Measurements from ENCODE around the gene RBP5.

Gene RBP5, protein sequence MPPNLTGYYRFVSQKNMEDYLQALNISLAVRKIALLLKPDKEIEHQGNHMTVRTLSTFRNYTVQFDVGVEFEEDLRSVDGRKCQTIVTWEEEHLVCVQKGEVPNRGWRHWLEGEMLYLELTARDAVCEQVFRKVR

DNA sequence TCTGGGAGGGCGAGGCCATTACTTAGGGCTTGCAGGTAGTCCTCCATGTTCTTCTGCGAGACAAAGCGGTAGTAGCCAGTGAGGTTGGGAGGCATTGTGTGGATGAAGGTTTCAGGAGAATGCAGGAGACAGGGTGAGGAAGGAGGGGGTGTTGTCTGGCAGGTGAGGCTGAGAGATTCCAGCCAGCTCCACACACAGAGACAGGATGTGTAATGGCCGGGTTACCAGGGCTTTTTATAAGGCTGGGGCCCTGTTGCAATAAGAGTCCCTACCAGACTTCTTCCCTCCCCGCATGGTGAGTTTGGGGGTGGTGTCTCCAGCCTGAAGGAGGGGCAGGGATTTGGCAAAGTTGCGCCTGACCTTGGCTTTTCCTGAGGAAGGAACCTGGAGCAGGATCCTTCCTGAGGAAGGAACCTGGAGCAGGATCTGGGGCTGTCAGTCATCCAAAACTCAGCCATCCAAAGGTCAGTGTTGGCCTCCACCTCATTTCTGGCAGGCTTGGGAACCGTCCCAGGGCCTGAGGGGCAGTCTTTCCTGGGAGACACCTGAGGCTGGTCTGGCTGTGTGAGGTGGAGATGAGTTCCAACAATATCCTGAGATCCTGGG is at the start of gene RBP5:
TSS of gene RBP5 (minus strand) at position 209 of the 606 bp plus-strand sequence. CDS start at position 95, 114 bp downstream.
- no peak for DNase-seq

DNA sequence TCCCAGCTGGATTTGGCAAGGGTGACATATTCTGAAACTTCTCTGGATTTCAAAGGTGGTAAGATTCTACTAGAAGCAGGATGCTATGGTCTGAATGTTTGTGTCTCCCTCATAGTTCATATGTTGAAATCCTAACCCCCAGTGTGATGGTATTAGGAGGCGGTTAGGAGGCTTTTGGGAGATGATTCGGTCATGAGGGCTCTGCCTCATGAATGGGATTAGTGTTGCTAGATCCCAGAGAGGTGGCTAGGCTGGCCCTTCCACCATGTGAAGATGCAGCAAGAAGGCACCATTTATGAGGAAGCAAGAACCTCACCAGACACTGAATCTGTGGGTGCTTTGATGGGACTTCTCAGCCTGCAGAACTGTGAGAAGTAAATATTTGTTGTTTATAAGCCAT is 49.8 kb upstream of the RBP5 start:
- DNase-seq = no peak

DNA sequence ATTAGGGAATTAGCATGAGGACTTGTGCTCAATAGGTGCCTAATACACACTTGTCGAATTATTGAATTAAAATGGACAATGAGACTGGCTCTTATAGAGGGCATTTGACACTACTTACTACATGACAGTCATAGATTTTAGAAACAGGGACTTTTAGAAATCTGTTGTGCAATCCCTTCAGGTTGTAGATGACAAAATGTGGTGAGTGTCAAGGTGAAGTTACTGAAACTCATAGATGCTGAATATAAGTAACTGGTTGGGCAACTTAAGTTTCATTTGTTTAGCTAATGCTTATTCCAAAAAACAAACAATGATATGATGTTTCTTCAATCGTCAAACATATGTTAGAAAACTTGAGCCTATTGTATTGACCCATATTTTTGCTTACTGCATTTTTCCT is 47.9 kb upstream of the RBP5 start:
- no peak for DNase-seq

DNA sequence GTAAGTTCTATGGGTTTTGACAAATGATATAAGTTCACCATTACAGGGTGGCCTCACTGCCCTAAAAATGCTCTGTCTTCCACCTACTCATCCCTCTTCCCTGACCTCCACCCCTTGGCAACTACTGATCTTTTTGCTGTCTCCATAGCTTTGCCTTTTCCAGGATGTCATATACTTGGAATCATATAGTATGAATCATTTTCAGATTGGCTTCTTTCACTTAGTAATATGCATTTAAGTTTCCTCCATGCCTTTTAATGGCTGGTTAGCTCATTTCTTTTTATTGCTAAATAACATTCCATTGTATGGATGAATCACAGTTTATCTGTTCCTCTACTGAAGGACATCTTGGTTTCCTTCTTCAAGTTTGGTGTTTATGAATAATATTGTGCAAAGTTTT is 46.8 kb upstream of the RBP5 start:
- no peak for DNase-seq

DNA sequence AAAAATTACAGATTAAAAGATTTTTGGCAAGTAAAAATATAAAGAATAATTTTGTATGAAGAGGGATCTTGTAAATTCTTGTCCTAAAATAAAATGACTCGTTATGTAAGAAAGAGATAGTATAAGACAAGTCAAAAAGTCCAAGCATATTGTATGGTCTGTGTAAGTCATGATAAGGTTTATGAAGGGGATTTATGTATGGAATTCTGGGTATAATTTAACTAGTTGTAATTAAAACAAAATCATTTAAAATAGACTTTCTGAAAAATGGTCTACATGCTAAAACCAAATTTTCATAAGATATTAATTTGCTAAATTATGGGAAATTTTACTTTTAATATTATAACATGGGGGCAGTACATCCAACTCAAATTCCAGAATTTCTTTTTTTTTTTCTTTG is 43.2 kb upstream of the RBP5 start:
- no peak for DNase-seq

DNA sequence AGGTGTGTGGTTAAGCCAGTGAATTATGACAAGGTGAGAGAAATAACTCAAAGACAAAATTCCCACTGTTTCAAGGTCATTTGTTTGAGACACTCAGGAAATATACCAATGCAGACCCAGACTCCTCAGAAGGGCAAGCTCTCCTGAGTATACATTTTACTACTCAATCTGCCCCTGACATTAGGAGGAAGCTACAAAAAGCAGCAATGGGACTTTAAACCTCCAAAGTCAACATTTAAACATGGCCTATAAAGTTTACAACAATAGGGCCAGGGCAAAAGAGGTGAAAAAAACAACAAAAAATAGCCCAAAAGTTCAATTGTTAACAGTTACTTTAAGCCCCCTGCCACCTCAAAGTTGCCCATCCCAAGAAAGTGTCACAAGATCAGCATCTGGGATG is 41.3 kb upstream of the RBP5 start:
- DNase-seq = no peak

DNA sequence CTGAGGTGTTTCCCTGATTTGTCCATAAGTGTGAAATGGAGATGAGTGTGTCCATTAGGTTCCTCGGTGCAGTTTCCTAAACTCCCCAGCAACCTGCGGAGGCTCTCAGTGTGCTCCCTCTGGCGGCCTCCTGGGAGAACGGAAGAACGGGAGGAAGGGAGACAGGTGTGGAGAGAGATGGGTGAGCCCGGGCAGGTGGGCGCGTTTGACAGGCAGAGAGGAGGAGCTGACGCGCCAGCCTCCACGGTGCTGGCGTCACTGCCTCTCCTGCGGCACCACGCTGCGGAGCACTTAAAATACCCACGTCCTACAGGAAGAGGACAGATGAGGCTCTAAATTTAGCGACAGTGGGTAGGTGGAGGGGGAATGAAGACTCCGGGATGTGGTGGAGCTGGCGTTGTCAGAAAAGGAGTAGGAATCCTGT is 34.0 kb upstream of the RBP5 start:
- peak; percentile 24 to 62 for DNase-seq

DNA sequence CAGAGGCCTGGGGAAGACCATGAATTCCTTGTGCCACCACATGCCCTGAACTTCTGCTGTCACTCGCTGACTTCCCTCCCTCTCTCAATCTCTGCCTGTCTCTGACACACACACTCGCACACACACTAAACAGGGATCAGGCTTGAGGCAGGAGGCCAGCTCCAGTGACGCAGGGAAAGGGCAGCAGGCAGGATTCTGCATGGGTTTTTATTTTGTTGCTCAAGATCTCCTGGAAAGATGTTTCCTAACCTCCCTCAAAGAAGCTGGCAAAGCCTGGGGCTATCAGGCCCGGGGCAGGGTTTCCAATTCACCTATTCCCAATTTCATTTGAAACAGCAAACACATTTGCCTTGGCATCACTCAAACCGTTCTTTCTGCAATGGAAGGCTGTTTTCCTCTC is 33.1 kb upstream of the RBP5 start:
- DNase-seq = no peak

DNA sequence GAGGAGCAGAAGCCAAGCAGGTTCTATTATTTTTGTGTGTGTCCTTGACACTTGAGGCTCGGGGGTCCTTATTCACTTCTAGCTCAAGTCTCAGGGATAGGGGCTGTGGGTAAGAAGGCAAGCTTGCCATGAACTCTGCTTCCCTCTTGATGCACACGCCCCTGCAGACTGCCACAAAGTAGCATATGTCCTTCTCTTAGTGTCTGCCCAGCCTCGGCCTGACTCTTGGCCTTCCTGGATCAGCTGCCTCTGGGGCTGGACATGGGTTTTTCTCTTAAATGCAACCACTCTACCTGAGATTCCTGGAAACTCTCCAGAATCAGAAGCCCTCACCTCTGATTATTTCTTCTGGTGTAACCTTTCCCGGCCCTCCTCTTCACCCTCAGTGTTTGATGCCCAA is 32.6 kb upstream of the RBP5 start:
- DNase-seq = no peak

DNA sequence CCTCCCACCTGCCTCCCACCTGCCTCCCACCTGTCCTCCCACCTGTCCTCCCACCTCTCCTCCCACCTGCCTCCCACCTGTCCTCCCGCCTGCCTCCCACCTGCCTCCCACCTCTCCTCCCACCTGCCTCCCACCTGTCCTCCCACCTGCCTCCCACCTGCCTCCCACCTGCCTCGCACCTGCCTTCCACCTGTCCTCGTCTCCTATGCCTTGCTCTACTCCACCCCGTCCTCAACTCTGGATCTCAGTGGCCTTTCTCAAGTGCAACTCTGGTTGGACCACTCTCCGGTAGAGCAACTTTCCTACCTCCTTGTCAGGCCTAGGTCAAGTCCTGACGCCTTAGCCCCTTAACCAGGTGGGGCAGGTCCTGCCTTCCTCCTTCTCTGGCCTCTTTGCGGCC is 31.5 kb upstream of the RBP5 start:
- DNase-seq = no peak

DNA sequence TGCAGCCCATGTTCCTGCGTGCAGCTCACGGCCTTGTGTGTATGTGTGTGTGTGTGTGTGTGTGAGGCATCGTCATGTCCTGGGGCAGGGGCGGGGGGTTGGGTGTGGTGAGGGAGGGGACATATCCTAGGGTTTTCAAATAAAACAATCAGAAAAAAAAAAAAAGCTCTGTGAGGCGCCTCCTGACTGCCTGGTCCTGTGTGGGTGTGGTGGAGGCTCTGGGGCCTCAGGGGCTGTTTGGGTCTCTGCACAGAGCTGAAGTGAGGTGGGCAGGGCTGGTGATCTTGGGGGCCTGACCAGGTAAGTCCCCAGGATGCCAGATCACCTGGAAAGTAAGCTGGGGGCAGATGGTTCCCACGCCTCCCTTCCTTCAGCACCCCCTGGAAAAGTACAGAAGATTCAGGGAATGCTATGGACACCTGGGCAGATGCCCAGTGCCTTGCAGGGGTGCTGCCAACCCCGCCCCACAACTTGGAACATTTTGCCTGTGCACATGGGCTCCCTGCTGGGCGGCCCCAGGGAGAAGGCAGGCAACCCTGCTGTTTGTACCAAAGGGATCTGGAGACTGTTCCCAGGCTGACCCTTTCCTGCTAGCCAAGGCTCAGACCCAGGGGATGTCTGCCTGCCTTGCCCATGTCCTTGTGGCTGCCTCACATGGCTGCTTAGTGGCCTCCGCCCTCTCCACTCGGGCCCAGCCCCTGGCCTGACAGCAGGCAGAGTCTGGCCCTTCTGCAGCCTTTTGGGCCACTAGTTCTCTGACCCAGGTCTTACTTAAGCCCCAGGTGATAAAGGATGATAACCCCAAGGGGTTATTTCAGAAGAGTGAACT is 30.3 kb upstream of the RBP5 start:
- DNase-seq = no peak

DNA sequence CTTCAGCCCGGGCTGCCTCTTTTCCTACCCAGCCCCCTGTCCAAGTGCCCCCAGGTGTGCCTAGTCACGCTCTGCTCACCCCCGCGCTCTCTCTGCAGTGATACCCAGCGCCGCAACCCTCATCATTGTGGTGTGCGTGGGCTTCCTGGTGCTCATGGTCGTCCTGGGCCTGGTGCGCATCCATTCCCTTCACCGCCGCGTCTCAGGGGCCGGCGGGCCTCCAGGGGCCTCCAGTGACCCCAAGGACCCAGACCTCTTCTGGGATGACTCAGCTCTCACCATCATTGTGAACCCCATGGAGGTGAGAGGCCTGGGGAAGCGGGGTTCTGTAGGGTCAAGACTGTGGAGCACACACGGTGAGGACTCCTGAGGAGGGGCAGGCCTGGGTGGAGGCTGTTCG is 28.7 kb upstream of the RBP5 start:
- DNase-seq = no peak

DNA sequence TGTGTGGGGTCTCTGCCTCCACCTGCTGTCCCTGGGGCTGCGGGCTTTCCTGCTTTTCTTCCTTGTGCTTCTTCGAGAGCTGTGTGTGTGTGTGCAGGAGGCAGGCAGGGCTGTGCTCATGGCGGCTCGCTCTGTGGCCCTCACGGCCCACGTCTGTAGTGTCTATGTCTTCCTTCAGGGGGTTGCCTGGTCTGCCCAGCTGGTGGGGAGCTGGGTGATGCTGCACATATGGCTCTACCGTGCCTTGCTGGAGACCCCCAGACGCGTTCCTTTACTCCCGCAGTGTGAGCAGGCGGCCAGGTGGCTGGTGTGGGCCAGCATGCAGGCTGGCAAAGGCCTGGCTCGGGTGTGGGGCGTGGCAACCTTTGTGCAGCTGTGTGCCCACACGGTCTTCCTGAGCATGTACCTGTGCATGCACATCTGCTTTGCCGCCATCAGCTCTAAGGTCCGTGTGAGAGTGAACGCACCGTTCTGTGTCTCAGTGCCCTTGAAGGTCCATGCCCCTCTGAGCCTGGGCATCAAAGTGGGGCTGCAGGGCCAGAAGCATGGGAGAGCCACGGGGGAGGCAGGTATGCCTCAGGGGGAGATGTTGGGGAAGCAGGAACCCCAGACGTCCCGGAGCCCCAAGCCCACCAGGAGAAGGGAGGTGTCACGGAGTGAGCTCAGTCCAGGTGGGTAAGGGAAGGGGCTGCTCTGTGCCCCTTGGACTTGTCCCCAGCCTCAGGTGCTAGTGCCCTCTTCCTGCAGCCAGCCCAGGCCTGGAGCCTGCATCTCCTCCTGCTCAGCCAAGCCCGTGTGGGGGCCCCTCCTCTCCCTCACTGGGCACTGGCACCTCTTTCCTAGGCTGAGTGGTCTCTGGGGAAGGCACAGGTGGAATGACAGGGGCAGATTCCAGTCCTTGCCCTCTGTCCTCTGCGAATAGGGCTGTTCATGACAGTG is 27.8 kb upstream of the RBP5 start:
- DNase-seq = no peak

DNA sequence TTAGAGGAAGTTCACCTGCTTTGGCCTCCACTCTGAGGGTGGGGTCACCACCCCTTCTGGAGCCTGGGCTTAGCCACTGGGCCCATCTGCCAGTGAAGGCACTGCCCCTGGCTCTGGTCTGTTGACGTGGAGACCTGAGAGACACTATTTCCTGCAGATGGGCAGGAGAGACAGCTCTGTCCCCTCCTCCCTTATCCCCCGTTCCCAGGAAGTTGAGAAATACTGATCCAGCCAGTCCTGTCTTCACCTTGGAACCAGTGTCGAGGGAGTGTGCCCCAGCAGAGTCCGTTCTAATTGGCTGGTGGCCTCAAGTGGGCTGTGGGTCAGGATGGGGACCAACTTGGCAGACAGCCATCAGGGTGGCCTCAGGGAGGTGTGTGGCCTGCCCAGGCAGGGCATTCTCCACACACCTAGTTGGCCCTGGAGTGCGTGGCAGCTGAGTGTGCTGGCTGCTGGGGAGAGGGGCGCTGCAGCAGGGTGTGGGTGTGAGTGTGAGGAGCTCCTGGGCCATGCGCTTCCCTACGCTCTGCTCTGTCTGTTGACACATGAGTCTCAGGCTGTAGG is 26.9 kb upstream of the RBP5 start:
- no peak for DNase-seq

DNA sequence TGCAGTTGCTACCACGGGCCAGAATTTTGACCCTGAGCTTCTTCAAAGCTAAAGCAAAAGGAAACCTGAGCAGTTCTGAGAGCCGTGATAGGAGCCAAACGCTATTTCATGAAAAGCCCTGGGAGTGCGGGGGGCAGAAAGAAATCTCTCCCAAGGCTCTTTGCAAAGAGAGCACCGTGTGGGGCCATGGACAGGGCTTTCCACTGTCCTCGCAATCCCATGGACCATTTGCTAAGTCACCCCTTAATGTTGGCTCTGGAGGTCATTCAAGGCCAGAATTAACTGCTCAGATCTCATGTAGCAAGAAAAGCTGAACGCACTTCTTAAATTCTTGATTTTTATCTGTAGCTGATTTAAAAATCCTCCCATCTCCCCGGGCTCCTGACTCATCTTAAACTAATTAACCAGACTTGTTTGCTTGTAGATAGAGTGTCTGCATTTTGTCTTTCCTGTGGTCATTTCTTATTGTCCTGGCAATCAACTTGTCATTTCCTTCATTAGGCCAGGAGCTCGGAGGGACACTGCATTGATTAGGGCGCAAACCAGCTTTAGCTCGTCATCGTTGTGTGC is 26.3 kb upstream of the RBP5 start:
- DNase-seq = no peak

DNA sequence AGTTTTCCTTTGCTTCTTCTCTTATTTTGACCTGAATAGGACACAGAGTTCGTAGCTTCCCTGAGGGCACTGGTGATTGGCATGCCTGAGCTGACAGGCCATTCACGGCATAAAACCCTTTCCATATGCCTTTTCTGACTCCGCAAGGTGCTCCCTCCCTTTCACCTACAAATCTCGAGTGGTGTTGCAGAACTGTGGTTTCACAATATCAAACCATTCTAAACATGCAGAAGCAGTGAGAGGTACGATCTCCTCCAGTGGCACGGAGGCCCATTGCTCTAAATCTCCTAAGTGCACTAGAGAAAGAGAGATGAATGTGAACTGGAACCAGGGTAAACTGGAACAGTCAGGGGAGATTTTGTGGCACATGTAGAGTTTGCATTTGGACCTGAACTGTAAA is 25.4 kb upstream of the RBP5 start:
- no peak for DNase-seq

DNA sequence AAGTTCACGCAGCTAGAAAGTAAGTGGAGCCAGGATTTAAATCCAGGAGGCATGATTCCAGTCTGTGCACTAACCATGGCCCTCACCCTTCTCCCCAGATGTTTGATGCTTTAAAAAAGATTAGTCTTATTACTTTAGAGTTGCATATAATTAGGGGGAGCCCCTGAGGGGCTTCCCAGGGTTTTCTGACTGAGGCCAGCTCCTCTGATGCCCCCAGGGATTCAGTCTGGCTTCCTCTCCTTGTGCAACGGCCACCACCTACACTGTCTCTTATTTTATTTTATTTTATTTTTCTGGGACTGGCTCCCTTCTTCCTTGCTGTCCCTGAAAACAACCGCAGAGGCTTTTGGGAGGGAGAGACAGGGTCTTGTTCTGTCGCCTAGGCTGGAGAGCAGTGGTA is 24.1 kb upstream of the RBP5 start:
- no peak for DNase-seq

DNA sequence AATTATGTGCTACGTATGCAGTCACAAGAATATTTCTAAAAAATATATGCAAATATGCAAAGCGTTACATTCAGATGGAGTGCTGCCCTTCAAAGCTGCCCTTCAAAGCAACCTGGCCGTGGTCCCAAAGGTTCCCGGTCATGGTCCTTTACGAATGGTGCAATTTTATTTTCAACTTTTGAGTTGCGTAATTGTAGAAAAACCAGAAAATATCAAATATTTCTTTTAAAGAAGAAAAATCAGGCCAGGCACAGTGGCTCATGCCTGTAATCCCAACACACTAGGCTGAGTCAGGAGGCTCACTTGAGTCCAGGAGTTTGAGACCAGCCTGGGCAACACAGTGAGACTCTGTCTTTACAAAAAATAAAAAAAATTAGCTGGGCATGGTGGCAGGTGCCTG is 22.8 kb upstream of the RBP5 start:
- no peak for DNase-seq

DNA sequence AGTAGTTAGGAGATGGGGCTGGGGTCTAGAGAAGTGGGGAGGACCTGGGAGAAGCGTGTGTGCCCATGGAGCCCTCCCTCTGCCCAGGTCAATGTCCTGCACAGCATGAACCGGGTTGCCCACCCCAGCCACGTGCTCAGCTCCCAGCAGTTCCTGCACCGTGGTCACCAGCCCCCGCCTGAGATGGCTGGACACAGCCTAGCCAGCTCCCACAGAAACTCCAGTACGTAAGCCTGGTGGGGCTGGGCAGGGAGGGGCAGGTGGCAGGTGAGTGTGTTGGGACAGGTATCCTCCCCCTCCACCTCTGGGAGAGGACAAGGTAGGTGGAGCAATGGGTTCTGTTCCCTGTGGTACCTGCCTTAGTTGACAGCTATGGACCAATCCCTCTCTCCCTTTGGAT is 22.2 kb upstream of the RBP5 start:
- no peak for DNase-seq

DNA sequence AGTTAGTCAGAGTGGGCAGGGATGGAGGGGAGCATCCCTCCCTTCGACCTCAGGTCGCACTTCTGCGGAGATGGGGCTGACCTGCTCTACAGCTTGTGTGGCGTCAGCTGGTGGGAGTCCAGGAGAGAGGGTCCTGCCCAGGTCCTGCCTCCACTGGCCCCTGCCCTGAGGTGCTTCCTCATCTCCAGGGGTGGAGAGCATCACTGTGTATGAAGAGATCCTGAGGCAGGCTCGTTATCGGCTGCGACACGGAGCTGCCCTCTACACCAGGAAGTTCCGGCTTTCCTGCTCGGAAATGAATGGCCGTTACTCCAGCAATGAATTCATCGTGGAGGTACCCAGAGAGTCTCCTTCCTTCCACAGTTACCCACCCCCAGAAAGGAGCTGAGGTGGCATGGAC is 21.7 kb upstream of the RBP5 start:
- DNase-seq = no peak

DNA sequence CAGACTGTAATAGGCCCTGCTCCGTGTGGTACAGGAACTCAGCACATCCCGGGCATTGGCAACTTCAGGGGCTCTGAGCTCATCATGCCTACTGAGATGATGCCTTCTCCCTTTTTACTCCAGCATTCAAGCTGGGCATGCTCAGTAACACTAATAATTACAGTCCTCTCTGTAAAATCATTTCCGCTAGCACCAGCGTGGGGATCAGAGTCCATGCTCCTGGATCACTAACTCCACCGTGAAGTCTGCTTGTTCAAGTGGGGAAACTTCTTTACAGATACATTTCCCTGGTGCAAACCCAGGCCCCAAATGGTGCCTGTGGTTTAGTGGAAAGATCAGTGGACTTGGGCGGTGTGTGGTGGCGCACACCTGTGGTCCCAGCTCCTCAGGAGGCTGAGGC is 18.2 kb upstream of the RBP5 start:
- no peak for DNase-seq

DNA sequence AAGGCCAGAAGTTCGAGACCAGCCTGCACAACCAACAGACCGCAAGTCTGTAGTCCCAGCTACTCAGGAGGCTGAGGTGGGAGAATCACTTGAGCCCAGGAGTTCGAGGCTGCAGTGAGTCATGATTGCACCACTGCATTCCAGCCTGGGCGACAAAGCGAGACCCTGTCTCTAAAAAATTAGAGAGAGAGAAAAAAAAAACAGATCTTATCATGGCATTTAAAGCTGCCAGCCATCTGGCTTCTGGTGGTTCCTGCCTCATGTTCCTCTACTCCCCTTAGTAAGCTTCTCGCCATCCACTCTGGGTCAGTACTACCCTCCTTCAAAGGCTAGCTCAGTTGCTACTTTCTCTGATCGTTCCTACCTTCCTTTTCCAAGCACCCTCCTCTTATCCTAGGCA is 17.5 kb upstream of the RBP5 start:
- DNase-seq = no peak

DNA sequence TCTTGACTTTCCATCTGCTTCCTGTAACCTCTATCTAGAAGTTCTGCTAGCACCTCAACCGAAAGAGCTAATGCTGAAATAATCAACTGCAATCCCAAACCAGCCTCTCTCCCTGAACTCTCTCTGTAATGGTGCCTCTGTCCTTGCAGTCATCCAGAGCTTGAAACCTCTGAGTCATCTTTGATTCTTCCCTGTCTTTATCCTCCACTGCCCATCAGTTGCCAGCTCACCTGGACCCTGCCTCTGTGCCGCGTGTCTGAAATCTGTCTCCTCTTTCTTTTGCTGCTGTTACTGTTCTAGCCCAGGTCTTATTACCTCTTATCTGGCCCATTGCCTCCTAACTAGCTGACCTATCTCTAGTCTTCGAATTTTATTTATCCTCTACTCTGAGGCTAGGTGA is 17.0 kb upstream of the RBP5 start:
- no peak for DNase-seq
